GM19438 (cell line): ENCODE results near the gene RASA4.
"Not testable (repeated sequence)": the region's sequence is repeated elsewhere in the genome, so short reads cannot be mapped to it uniquely, and the experiment has no call there.

Experiments used
- ATAC-seq: cut with Tn5 transposase; IDR thresholded peaks from one replicate; pipeline ENCODE4 v1.9.1; 2021; ENCODE audit warnings: low read depth; ENCODE audit not compliant: unreplicated experiment

The RASA4 gene

GRCh38 chr7:102616507-102617125, at the start of gene RASA4:
Gene RASA4, minus strand, starts transcription at chr7:102616756. Its CDS starts 67 bp downstream, at chr7:102616689.
- ATAC-seq, result peak; percentile 49

GRCh38 chr7:102664765-102665164, 48.2 kb upstream of the RASA4 start:
- ATAC-seq, result not testable (repeated sequence)

GRCh38 chr7:102649924-102650323, 33.4 kb upstream of the RASA4 start, which contains the start of gene SPDYE2B:
Gene SPDYE2B, plus strand, starts transcription at chr7:102650319. Its CDS starts 2,030 bp downstream, at chr7:102652349.
- ATAC-seq, result not testable (repeated sequence)

- not testable (repeated sequence) for ATAC-seq
Observed at GRCh38 chr7:102647813-102648212, 31.3 kb upstream of the RASA4 start.

GRCh38 chr7:102643404-102643803, 26.8 kb upstream of the RASA4 start:
- not testable (repeated sequence) for ATAC-seq

- ATAC-seq, result not testable (repeated sequence)
Observed at GRCh38 chr7:102642691-102643090, 26.1 kb upstream of the RASA4 start, which contains the start of gene UPK3BL1. Gene UPK3BL1, minus strand, starts transcription at chr7:102642791. Its CDS starts 50 bp downstream, at chr7:102642741.

GRCh38 chr7:102638848-102639247, 22.3 kb upstream of the RASA4 start:
- ATAC-seq, result peak; percentile 9

GRCh38 chr7:102636956-102637355, 20.4 kb upstream of the RASA4 start:
- ATAC-seq, result not testable (repeated sequence)

- not testable (repeated sequence) for ATAC-seq
Observed at GRCh38 chr7:102635354-102635753, 18.8 kb upstream of the RASA4 start.

GRCh38 chr7:102634299-102634698, 17.7 kb upstream of the RASA4 start:
- not testable (repeated sequence) for ATAC-seq

GRCh38 chr7:102630622-102631021, 14.1 kb upstream of the RASA4 start:
- not testable (repeated sequence) for ATAC-seq

- not testable (repeated sequence) for ATAC-seq
Observed at GRCh38 chr7:102627271-102627904, 10.8 kb upstream of the RASA4 start.

GRCh38 chr7:102618122-102618521, 1.6 kb upstream of the RASA4 start:
- not testable (repeated sequence) for ATAC-seq

GRCh38 chr7:102615930-102616329, 626 bp downstream of the RASA4 start:
- ATAC-seq, result not testable (repeated sequence)

GRCh38 chr7:102614873-102615272, 1.7 kb downstream of the RASA4 start:
- not testable (repeated sequence) for ATAC-seq

- peak; percentile 30 for ATAC-seq
Observed at GRCh38 chr7:102614346-102614697, 2.2 kb downstream of the RASA4 start.

- peak; percentile 61 for ATAC-seq
Observed at GRCh38 chr7:102613575-102614345, 2.8 kb downstream of the RASA4 start.

- not testable (repeated sequence) for ATAC-seq
Observed at GRCh38 chr7:102611675-102612325, 4.8 kb downstream of the RASA4 start.

- ATAC-seq, result peak; percentile 35
Observed at GRCh38 chr7:102611013-102611674, 5.4 kb downstream of the RASA4 start.

- not testable (repeated sequence) for ATAC-seq
Observed at GRCh38 chr7:102610441-102610840, 6.1 kb downstream of the RASA4 start.
